MM.1S (cell line): Measurements from ENCODE around the gene LRRC38.

Experiments used
- DNase-seq: peaks from one replicate; pipeline ENCODE4 v3.0.0-alpha.2; 2015
- H2AFZ ChIP-seq: fragments of 300-600 bp; sonication (generic); 2 replicates; pipeline ENCODE4 v1.6.0; 2016; ENCODE audit warnings: antibody characterized with exemption, low read length
- H3F3A ChIP-seq: fragments of 300-600 bp; sonication (generic); 2 replicates; pipeline ENCODE4 v1.6.1; 2016; ENCODE audit warnings: mild to moderate bottlenecking, antibody characterized with exemption, low read length, moderate library complexity, mixed read lengths; ENCODE audit not compliant: insufficient read depth
- H3K27ac ChIP-seq: fragments of 300-600 bp; sonication (generic); 2 replicates; pipeline ENCODE4 v1.5.1; 2016; ENCODE audit warnings: mild to moderate bottlenecking, low read length
- H3K27me3 ChIP-seq: fragments of 300-600 bp; sonication (generic); replicated peaks from 2 replicates; pipeline ENCODE4 v1.6.0; 2016; ENCODE audit warnings: low read length; ENCODE audit not compliant: insufficient read depth
- H3K36me3 ChIP-seq: fragments of 300-600 bp; sonication (generic); replicated peaks from 2 replicates; pipeline ENCODE4 v1.6.1; 2016; ENCODE audit warnings: mild to moderate bottlenecking, low read length, mixed read lengths; ENCODE audit not compliant: insufficient read depth
- H3K4me1 ChIP-seq: fragments of 300-600 bp; sonication (generic); 2 replicates; pipeline ENCODE4 v1.6.1; 2016; ENCODE audit warnings: low read length, mixed read lengths
- H3K4me2 ChIP-seq: fragments of 300-600 bp; sonication (generic); 2 replicates; pipeline ENCODE4 v1.6.0; 2016; ENCODE audit warnings: low read depth, low read length
- H3K4me3 ChIP-seq: fragments of 300-600 bp; sonication (generic); 2 replicates; pipeline ENCODE4 v1.5.1; 2016; ENCODE audit warnings: low read length, mixed read lengths
- H3K79me2 ChIP-seq: fragments of 300-600 bp; sonication (generic); 2 replicates; pipeline ENCODE4 v1.6.1; 2016; ENCODE audit warnings: mixed run types, low read length, mixed read lengths
- H3K9ac ChIP-seq: fragments of 300-600 bp; sonication (generic); 2 replicates; pipeline ENCODE4 v1.6.1; 2016; ENCODE audit warnings: low read length, mixed read lengths
- H3K9me2 ChIP-seq: fragments of 300-600 bp; sonication (generic); replicated peaks from 2 replicates; pipeline ENCODE4 v1.6.1; 2016; ENCODE audit warnings: mild to moderate bottlenecking, low read length, mixed read lengths; ENCODE audit not compliant: insufficient read depth
- H3K9me3 ChIP-seq: fragments of 300-600 bp; sonication (generic); replicated peaks from 2 replicates; pipeline ENCODE4 v1.6.1; 2016; ENCODE audit warnings: mild to moderate bottlenecking, low read length, mixed read lengths; ENCODE audit not compliant: insufficient read depth
- H4K20me1 ChIP-seq: fragments of 300-600 bp; sonication (generic); 2 replicates; pipeline ENCODE4 v1.6.1; 2016; ENCODE audit warnings: mild to moderate bottlenecking, low read length, moderate library complexity, mixed read lengths; ENCODE audit not compliant: insufficient read depth
- EZH2 ChIP-seq: fragments of 300-600 bp; sonication (generic); optimal IDR thresholded peaks from 2 replicates; pipeline ENCODE3; 2017; ENCODE audit warnings: low read depth, mild to moderate bottlenecking, antibody characterized with exemption, low read length, mixed read lengths
- EZH2phosphoT487 ChIP-seq: fragments of 300-600 bp; sonication (generic); IDR thresholded peaks from 2 replicates; pipeline ENCODE4 v1.6.1; 2018; ENCODE audit warnings: antibody characterized with exemption, low read length
- TF ChIP-seq, protein P1 (sequence below): fragments of 300-600 bp; sonication (generic); IDR thresholded peaks from 2 replicates; pipeline ENCODE4 v1.5.1; 2016; ENCODE audit warnings: antibody characterized with exemption, low read length, mixed read lengths

LRRC38 gene

GRCh38 chr1:13514821-13515220 lies 1.0 kb upstream of the LRRC38 start:
- H3K9ac ChIP-seq = no peak overlapping the region
- no peak overlapping the region for H3K4me2 ChIP-seq
- H3K9me2 ChIP-seq = no peaks in the 10 kb centered on the region
- no peaks in the 10 kb centered on the region for H3K4me1 ChIP-seq
- peaks cover 12% of the 10 kb centered on the region for H3K27me3 ChIP-seq
- H3F3A ChIP-seq = no peaks in the 10 kb centered on the region
- no peak for DNase-seq
- no peak overlapping the region for H3K27ac ChIP-seq
- TF ChIP-seq, protein P1, sequence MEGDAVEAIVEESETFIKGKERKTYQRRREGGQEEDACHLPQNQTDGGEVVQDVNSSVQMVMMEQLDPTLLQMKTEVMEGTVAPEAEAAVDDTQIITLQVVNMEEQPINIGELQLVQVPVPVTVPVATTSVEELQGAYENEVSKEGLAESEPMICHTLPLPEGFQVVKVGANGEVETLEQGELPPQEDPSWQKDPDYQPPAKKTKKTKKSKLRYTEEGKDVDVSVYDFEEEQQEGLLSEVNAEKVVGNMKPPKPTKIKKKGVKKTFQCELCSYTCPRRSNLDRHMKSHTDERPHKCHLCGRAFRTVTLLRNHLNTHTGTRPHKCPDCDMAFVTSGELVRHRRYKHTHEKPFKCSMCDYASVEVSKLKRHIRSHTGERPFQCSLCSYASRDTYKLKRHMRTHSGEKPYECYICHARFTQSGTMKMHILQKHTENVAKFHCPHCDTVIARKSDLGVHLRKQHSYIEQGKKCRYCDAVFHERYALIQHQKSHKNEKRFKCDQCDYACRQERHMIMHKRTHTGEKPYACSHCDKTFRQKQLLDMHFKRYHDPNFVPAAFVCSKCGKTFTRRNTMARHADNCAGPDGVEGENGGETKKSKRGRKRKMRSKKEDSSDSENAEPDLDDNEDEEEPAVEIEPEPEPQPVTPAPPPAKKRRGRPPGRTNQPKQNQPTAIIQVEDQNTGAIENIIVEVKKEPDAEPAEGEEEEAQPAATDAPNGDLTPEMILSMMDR = no peak
- TF ChIP-seq EZH2phosphoT487 (no peak), EZH2 (no peak)
- no peak overlapping the region for H3K4me3 ChIP-seq
- H3K36me3 ChIP-seq = no peaks in the 10 kb centered on the region
- H3K9me3 ChIP-seq = no peaks in the 10 kb centered on the region
- H4K20me1 ChIP-seq = no peaks in the 10 kb centered on the region
- H2AFZ ChIP-seq = no peak overlapping the region
- no peaks in the 10 kb centered on the region for H3K79me2 ChIP-seq

DNA sequence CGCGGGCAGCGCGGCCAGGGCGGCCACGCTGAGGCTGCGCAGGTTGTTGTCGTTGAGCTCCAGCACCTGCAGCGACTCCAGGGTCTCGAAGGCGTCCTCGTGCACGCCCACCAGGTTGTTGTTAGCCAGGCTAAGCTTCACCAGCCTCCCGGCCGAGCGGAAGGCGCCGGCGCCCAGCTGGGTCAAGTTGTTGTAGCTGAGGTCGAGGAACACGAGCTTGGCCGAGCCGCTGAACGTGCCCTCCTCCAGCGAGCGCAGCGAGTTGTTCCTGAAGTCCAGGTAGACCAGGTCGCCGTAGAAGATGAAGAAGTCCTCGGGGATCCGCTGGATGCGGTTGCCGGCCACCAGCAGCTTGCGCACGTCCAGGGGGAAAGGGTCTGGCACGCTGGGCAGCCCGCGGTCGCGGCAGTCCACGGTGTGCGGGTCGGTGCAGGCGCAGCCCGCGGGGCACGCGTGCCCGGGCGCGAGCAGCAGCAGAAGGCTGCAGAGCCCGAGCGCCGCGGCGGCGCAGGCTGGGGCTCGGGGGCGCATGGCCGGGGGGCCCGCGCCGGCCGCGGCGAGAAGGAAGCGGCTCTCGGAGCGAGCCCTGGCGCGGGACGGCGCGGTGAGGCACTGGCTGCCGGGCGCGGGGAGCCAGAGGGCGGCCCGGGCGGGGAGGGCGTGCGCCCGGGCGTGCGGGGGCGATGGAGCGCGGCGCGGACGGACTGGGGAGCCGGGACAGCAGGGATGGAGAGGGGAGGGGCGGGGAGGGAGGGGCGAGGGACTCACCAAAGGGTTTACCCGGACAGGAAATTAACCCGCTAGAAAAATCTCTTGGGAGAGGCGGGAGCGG lies 524 bp downstream of the LRRC38 start:
- Histone ChIP-seq H3K36me3 (no peaks in the 10 kb centered on the region), H3K27me3 (peaks cover 12% of the 10 kb centered on the region), H3K4me3 (no peak overlapping the region), H4K20me1 (no peaks in the 10 kb centered on the region), H2AFZ (no peak overlapping the region), H3K9me2 (no peaks in the 10 kb centered on the region), H3K9ac (no peak overlapping the region), H3F3A (no peaks in the 10 kb centered on the region), H3K9me3 (no peaks in the 10 kb centered on the region), H3K4me1 (no peaks in the 10 kb centered on the region), H3K79me2 (no peaks in the 10 kb centered on the region), H3K4me2 (peak overlapping the region; percentile 29; the same call in 1 of the 2 replicates), H3K27ac (no peak overlapping the region)
- DNase-seq = no peak
- TF ChIP-seq EZH2 (no peak), EZH2phosphoT487 (no peak)
- TF ChIP-seq, protein P1 = no peak

DNA sequence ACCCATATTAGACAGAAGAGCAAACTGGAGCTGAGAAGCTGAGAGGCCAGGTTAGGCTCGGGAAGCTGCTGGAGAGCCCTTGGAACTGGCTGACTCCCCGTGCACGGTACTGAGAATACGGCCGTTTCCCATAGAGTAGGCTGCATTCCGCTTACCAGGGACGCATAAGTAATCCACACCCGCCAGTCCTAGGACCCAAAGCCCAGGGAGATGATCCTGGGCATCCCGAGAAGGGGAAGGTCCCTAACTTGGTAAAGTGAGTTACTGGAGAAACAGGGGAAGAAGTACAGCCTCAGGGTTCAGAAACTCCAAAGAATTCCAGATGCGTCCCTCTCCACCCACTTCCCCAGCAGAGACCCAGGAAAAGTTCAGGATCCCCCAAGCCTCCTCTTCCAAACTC lies 1.3 kb downstream of the LRRC38 start:
- Histone ChIP-seq H2AFZ (no peak overlapping the region), H3K4me1 (no peaks in the 10 kb centered on the region), H3K27me3 (peaks cover 12% of the 10 kb centered on the region), H3K27ac (no peak overlapping the region), H3K9ac (no peak overlapping the region), H3K79me2 (no peaks in the 10 kb centered on the region), H3K4me3 (no peak overlapping the region), H3K4me2 (no peak overlapping the region), H3K9me3 (no peaks in the 10 kb centered on the region), H3K9me2 (no peaks in the 10 kb centered on the region), H3K36me3 (no peaks in the 10 kb centered on the region), H3F3A (no peaks in the 10 kb centered on the region), H4K20me1 (no peaks in the 10 kb centered on the region)
- TF ChIP-seq, protein P1 = no peak
- TF ChIP-seq EZH2phosphoT487 (no peak), EZH2 (no peak)
- DNase-seq = no peak
